GM19372 (cell line): ENCODE results near the gene SUSD5.
"Not testable (repeated sequence)": the region's sequence is repeated elsewhere in the genome, so short reads cannot be mapped to it uniquely, and the experiment has no call there.

Experiments
- ATAC-seq: cut with Tn5 transposase; IDR thresholded peaks from one replicate; pipeline ENCODE4 v1.9.1; 2021; ENCODE audit warnings: mild to moderate bottlenecking, low read depth, moderate library complexity; ENCODE audit not compliant: unreplicated experiment

Gene SUSD5

GRCh38 chr3:33201195-33201594, 17.4 kb downstream of the SUSD5 start:
- no peak for ATAC-seq

- no peak for ATAC-seq
These were observed 22.1 kb downstream of the SUSD5 start for GRCh38 chr3:33196538-33196937.

GRCh38 chr3:33194303-33194702, 24.3 kb downstream of the SUSD5 start:
- ATAC-seq = no peak

DNA sequence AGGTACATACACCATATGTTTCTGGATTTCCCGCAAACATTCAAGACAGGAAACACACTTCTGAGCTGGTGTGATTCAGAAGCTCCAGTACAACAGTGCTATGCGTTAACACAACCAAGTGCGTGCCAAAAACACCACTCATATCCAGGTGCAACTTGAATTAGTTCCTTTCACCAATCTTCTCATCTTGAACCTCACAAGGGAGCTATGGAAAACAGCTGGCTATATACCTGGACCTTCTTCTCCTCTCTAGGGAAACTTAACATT, 31.3 kb downstream of the SUSD5 start:
- ATAC-seq = no peak

- ATAC-seq = no peak
These were observed 31.9 kb downstream of the SUSD5 start for GRCh38 chr3:33186524-33187367.

- ATAC-seq = no peak
These were observed 33.7 kb downstream of the SUSD5 start for GRCh38 chr3:33184863-33185262.

GRCh38 chr3:33181641-33182040, 37.0 kb downstream of the SUSD5 start:
- ATAC-seq = not testable (repeated sequence)

DNA sequence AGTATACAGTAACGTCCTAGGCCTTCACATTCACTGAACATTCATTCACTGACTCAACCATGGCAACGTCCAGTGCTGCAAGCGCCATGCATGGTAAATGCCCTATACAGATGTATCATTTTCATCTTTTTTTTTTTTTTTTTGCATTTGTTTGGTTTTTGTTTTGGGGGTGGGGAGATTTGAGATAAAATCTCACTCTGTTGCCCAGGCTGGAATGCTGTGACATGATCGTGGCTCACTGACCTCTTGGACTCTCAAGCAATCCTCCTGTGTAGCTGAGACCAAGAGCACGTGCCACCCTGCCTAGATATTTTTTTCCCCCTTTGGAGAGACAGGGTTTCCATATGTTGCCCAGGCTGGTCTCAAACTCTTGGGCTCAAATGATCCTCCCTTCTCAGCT, 37.4 kb downstream of the SUSD5 start:
- no peak for ATAC-seq

DNA sequence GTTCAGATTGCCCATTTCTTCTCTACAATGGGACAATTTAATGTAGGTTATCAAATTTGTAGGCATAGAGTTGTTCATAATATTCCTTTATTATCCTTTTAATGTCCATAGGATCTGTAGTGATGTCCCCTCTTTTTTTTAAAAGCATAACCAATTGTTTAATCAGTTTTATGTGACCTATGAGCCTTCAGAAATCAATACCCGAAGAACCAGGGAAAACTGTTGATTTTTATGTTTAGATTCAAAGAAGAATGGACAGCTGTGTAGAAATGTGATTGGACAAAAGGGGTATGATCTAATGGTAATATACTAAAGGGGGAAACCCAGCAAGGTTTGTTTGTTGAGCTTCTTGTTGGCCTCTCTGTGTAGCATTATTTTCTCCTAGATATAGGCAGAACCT, 39.5 kb downstream of the SUSD5 start:
- ATAC-seq = no peak

DNA sequence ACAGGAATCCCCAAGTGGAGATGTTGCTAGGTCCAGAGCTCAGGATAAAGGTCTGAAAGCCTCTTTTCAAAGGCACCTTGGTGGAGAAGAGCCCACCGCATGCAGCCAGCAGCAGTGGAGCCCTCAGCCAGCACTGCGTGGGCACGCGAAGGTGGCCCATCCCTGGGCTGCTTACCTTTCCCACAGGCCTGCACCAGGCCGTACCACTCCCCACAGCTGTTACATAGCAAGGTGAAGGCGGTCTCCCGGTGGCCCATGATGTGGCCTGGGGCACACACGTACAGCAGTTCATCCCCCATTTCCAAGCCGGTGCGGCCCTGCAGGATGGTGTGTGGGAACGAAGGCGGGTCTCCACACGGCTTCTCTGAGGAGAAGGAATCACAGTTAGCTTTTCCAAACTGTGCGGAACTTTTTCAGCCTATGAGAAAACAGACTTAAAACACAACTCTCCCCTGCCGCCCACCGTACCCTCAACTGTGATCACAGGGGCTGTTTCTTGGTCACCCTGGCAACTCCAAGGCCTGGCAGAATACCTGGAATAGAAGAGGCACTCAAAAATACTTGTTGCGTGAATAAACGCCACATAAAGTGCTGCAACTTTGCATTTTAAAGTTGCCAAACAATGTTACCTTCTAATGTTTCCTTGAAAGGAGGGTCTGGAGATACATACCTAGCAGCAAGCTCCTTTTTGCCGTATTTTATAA, 43.7 kb downstream of the SUSD5 start:
- no peak for ATAC-seq

DNA sequence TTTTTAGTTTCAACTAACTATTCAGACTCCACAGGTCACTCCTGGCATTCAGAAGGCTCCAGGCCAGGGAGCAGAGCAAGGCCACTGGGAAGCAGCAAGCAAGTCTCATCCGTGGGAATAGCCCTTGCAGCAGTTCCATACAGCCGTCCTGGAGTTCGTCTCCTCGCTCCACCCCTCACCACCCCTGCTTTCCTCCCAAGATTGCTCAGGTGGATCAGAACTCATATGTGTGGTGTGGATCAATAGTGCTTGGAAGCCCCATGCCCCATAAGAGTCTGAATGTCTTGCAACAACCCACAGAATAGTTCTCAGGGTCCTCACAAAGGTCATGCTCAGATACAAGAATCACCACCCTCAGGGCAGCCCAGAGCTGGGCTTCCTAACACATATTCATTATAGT, 44.5 kb downstream of the SUSD5 start:
- ATAC-seq = no peak

DNA sequence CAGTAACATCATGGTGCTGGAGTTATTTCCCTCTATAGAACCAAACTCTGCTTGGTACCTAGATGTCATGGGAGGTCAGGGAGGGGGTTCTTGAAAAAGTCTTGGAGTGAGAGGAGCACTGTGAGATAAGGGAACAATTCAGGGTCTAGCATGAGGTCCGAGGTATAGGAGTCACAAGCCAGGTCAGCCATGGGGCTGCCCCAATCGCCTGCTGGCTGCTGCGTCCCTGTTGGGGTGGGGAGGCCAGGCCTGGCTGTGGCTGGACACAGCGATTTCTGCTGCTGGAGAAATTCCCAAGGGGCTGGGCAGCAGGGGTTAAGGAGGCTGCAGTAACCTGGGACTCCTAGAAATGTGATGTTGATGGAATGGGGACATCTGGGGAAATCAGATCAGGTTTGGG, 44.9 kb downstream of the SUSD5 start:
- ATAC-seq = no peak

GRCh38 chr3:33173103-33173502, 45.5 kb downstream of the SUSD5 start:
- no peak for ATAC-seq

GRCh38 chr3:33171580-33171979, 47.0 kb downstream of the SUSD5 start:
- no peak for ATAC-seq

GRCh38 chr3:33170531-33170930, 48.1 kb downstream of the SUSD5 start:
- ATAC-seq = no peak

DNA sequence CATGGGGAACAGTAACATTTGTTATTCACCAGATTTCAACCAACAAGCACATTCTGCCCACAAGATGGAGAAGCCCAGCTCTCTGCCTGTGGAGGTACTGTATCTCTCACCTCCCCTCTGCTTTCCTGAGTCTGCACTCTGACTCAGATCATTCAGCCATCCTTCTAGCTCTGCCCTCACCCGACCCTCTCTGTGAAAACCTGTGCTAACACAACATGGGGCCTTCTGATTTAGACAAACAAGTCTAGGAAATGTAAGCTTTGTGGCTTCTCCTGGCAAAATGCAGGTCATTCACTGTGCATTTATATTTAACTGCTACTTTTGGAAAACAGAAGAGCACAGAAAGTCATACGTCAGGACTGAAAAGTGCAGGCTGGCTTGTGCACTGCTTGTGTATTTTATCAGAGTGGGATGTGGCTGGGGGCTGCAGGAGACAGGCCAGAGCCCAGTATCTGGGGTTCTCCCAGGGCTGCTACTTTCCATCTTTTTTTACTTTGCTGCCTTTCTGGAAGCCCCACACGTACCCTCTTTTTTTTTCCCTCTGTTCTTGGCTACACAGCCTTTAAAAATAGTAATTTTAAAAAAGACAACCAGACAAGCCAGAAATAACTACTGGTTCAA, 50.8 kb downstream of the SUSD5 start:
- ATAC-seq = no peak

- ATAC-seq = no peak
These were observed 51.3 kb downstream of the SUSD5 start for GRCh38 chr3:33167284-33167683.

DNA sequence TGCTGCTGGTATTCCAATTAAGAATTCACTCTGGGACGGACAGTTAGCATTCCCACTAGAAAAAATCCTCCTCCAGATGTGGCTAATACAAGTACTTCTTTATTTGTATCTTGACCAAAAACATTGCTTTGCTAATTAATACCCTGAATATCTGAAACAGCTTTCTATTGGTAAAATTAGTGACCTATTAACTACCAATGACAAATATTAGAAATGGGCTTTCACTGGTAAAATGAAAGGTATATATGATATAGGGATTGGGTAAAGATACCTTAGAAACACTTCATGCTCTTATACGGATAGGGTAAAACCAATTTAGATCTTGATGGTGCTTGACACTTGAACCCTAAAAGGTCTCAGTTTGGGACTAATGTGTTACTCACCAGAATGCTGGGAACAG, 52.5 kb downstream of the SUSD5 start:
- ATAC-seq = no peak

DNA sequence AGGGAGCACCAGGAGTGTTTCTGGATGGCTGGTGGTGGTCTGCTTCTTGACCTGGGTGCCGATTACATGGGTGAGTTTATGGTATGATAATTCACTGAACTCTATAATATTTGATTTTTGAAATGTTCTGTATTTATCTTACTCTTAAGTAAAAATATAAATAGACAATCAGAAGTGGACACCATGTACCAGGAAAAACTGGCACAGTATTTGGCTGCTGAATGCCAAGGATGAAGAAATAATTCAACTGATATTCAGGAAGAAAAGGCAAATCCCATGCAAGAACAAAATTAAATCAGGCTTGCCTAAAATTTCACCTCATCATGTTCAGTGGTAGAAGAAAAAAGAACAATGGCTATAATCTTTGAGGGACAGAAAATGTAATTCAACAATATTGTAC, 53.2 kb downstream of the SUSD5 start:
- no peak for ATAC-seq

DNA sequence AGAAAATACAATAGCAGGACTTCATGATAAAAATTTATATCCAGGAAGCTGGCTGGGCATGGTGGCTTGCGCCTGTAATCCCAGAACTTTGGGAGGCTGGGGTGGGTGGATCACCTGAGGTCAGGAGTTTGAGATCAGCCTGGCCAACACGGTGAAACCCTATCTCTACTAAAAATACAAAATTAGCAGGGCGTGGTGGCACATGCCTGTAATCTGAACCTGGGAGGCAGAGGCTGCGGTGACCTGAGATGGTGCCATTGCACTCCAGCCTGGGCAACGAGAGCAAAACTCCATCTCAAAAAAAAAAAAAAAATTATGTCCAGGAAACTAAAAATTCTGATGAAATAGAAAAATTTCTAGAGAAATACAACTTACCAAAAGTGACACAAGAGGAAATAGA, 56.0 kb downstream of the SUSD5 start:
- ATAC-seq = not testable (repeated sequence)

DNA sequence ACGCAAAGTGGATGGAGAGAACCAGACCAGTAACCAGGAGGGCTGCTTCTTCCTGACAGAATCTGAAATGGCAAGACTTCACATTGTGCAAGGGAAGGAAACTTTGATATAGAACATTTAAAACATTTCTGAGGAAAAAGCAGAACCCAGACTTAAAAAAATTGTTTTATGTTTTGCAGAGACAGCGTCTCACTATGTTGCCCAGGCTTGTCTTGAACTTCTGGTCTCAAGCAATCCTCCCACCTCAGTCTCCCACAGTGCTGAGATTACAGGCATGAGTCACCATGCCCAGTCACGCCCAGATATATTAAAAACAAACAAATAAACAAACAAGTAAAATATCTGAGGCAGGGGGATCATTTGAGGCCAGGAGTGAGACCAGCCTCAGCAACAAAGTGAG, 58.6 kb downstream of the SUSD5 start:
- no peak for ATAC-seq

GRCh38 chr3:33159234-33159633, 59.4 kb downstream of the SUSD5 start:
- ATAC-seq = no peak
